Rectal smooth muscle tissue (tissue), 1 donor: ENCODE results near the gene INCA1.

Experiments used
- H3K27ac ChIP-seq: one replicate; pipeline ENCODE4 v1.7.0; 2013; ENCODE audit warnings: low read depth, low read length, inconsistent platforms
- H3K27me3 ChIP-seq: one replicate; pipeline ENCODE4 v1.7.0; 2013; ENCODE audit warnings: low read length; ENCODE audit not compliant: control insufficient read depth, insufficient read depth
- H3K36me3 ChIP-seq: one replicate; pipeline ENCODE4 v1.7.0; 2013; ENCODE audit warnings: low read length; ENCODE audit not compliant: control insufficient read depth, insufficient read depth
- H3K4me1 ChIP-seq: one replicate; pipeline ENCODE4 v1.7.0; 2013; ENCODE audit warnings: low read length; ENCODE audit not compliant: control insufficient read depth, insufficient read depth
- H3K4me3 ChIP-seq: one replicate; pipeline ENCODE4 v1.7.0; 2013; ENCODE audit warnings: low read length
- H3K9ac ChIP-seq: one replicate; pipeline ENCODE4 v1.7.0; 2013; ENCODE audit warnings: low read length

INCA1 gene

GRCh38 chr17:4940555-4941318 is 56.6 kb downstream of the INCA1 start:
- Histone ChIP-seq H3K4me3 (peak overlapping the region; percentile 79), H3K36me3 (peaks cover 46% of the 10 kb centered on the region), H3K27ac (peak overlapping the region; percentile 94), H3K9ac (peak overlapping the region; percentile 87), H3K27me3 (no peaks in the 10 kb centered on the region), H3K4me1 (peaks cover 27% of the 10 kb centered on the region)

DNA sequence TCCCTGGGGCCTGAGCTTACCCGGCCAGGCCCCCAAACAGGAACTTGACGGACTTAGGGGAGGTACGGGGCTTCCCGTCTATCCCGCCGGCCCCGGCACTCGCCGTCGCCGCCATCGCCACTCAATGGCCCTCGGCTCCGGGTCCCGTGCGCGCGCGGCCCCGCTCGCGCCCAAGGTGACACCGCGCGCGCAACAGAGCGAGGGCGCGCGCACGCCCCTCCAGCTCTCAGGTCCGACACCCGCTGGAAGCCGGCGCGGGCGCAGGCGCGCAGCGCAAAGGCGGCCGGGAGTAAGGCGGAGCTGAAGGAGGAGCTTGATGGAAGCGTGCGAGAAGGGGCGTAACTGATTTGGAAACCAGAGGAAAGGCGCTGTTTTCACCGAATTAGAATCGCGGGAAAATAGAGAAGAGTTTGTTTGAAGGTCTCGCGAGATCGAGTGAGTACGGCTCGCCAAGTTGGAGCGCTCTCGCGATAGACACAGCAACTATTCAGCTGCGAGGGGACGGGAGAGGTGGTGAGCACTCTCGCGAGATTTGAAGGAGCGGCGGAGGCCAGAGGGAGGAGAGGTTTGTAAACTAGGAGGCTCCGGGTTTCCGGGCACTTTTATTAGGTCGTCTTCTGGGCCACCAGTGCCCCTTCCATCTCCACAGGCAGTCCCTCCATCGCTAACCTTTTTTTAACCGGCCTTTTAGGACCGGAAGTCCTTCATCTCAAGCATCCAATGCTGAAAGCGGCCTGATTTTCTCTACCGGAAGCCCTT is 57.3 kb downstream of the INCA1 start, which contains the start of the genes RNF167 and SLC25A11:
Gene RNF167 (plus strand): TSS at position 473 of the 759 bp plus-strand sequence. CDS start 642 bp downstream, outside the sequence.
Gene SLC25A11 (minus strand): TSS at position 251 of the 759 bp plus-strand sequence. CDS start 136 bp downstream, at position 115.
- H3K27ac ChIP-seq: peak within 1 kb of the TSS; percentile 94
- no peaks in the 10 kb centered on the region for H3K27me3 ChIP-seq
- H3K9ac ChIP-seq: peak within 1 kb of the TSS; percentile 87
- peaks cover 38% of the 10 kb centered on the region for H3K36me3 ChIP-seq
- peaks cover 19% of the 10 kb centered on the region for H3K4me1 ChIP-seq
- peak within 1 kb of the TSS; percentile 79 for H3K4me3 ChIP-seq

- peaks cover 18% of the 10 kb centered on the region for H3K4me1 ChIP-seq
- peak overlapping the region; percentile 25 for H3K9ac ChIP-seq
- H3K36me3 ChIP-seq: peaks cover 34% of the 10 kb centered on the region
- H3K27me3 ChIP-seq: no peaks in the 10 kb centered on the region
- peak overlapping the region; percentile 94 for H3K27ac ChIP-seq
- peak overlapping the region; percentile 79 for H3K4me3 ChIP-seq
These were observed 57.9 kb downstream of the INCA1 start for GRCh38 chr17:4939546-4939795.

GRCh38 chr17:4938688-4939545 is 58.4 kb downstream of the INCA1 start:
- Histone ChIP-seq H3K27ac (peak overlapping the region; percentile 94), H3K36me3 (peaks cover 28% of the 10 kb centered on the region), H3K27me3 (no peaks in the 10 kb centered on the region), H3K4me3 (peak overlapping the region; percentile 79), H3K9ac (peak overlapping the region; percentile 25), H3K4me1 (peaks cover 21% of the 10 kb centered on the region)
